Cardiac fibroblast (primary cell): ENCODE data around the gene TIMM10.

ENCODE experiments used
- DNase-seq, 2 donors: peaks; one replicate each; pipeline versions ENCODE4 v3.0.0 to v3.0.0-alpha.2; 2010; ENCODE audit warnings: low read depth in 2 of 2
- H3K4me3 ChIP-seq, 2 donors: replicated peaks in 1 of 2; 1 replicate in 1 of 2; 2 replicates in 1 of 2; pipeline ENCODE4 v1.5.1; 2011; ENCODE audit warnings: low read depth in 2 of 2, low read length in 2 of 2, mild to moderate bottlenecking in 2 of 2, moderate library complexity in 1 of 2
- CTCF ChIP-seq: IDR thresholded peaks from one replicate; pipeline ENCODE4 v1.5.1; 2011; ENCODE audit warnings: low read depth, mild to moderate bottlenecking, low read length, inconsistent platforms

TIMM10 gene

DNA sequence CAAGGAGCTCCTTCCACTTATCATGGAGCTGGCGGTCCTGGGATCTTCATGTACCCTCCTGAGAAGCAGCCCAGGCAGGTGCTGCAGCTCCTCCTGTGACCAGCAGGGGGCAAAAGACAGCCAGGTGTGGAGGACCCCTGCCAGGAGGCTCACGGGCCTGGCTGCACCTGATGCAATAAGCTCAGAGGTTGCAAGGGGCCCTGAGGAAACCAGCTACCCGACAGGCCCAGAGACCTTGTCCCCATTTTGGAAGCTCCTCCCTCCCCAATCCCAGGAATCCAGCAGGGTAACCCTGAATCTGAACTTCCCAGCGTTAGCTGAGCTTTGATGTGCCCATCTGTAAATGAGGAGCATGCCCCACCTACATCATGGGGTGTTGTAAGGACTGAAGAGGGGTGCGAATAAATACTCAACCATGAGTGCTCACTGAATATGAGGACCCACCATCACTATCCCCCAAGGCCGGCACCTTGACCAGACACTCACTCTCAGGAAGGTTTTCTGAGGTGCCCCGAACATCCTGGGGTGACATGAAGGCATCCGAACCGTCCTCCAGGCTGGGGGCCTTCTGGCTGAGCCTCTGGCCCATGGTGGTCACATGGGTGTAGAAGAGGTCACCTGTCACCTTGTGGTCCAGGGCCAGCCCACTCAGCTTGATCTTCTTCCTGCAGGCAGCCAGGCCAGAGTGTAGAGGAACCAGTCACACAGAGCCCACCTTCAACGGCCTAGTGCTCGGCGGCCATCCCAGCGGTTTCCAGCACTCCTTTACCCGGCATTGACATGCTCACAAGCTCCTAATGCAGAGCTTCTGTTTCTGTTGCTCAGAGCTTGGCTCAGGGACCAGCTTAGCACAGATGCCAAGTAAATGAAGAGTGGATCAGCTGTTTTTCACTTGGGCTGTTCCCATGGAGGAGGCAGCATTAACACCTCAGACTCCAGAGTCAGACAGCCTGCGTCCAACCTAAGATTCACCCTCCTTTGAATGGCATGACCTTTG lies 36.7 kb downstream of the TIMM10 start:
- peak; percentile 44 to 50 for DNase-seq
- TF ChIP-seq CTCF = peak; percentile 97
- no peak overlapping the region for H3K4me3 ChIP-seq

- peak; percentile 63 for TF ChIP-seq CTCF
- DNase-seq = peak; percentile 36 to 52
- H3K4me3 ChIP-seq = no peak overlapping the region
These were observed 39.0 kb downstream of the TIMM10 start for GRCh38 chr11:57491371-57492061.

- H3K4me3 ChIP-seq = no peak overlapping the region
- peak in 1 of 2 donors; percentile 51 for DNase-seq
- no peak for TF ChIP-seq CTCF
These were observed 39.9 kb downstream of the TIMM10 start for GRCh38 chr11:57490456-57491248.

- no peak overlapping the region for H3K4me3 ChIP-seq
- DNase-seq = no peak
- TF ChIP-seq CTCF = no peak
These were observed 42.5 kb downstream of the TIMM10 start for GRCh38 chr11:57487920-57488659.

DNA sequence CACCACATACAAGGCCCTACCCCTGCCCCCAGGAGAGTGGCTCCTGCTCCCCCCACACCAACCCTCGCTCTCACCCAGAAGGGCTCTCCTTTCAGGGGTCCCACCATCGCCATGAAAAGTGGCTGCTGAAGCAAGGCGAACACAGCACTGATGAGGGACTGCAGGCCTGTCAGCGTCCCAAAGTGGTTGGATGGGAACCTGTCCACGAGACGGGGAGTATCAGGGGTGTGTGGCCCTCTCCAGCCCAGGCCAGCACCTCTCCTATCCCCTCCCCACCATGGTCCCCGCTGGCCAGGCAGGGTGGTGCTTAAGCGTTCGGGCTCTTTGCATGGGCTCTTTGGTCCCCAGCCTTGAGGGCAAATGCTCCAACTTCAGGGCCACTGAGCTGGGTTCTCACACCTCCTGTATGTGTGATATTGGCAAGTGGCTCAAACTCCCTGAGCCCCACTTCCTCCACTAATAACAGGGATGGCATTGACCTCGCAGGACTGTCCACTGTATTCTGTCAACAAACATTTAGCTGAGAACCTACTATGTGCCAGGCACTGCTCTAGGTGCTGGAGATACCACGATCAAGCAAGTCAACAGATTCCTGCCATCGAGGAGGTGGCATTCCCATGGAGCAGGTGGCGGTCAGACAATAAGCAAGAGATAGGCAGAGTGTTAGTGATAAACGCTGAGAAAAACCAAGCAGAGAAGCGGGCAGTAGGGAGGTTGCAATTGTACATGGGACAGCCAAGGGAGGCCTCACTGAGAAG lies 43.4 kb downstream of the TIMM10 start:
- no peak for DNase-seq
- no peak overlapping the region for H3K4me3 ChIP-seq
- no peak for TF ChIP-seq CTCF
